Panc1 (cell line): ENCODE data around the gene SRSF1. TPM values are rescaled to one million over a fixed set of nuclear protein-coding genes. Genes with fewer than 3 reads are reported as not detected.

Experiments used
- ATAC-seq: fragments of 200-7000 bp; cut with Tn5 transposase; 2 replicates; pipeline ENCODE4 v1.9.1; 2020; ENCODE audit warnings: mild to moderate bottlenecking, moderate library complexity
- BruUV-seq: library from RNA; stranded (reverse); fragments of 400-500 nt; replicated peaks from 2 replicates; lab custom pipeline; 2021; lab: Mats Ljungman, UMichigan
- CTCF ChIA-PET: fragments of 300-600 bp; sonication (Branson Sonifier 250); formaldehyde crosslinking; loops from one replicate; lab custom pipeline; 2022; ENCODE audit warnings: antibody characterized with exemption; lab: Charles Lee
- POLR2A ChIA-PET: fragments of 300-600 bp; sonication (Branson Sonifier 250); formaldehyde crosslinking; loops from one replicate; lab custom pipeline; 2022; ENCODE audit warnings: antibody characterized with exemption; lab: Charles Lee
- DNase-seq: peaks from one replicate; pipeline ENCODE4 v3.0.0-alpha.2; 2010; ENCODE audit warnings: low read depth, low spot score
- H3K27ac ChIP-seq: 2 replicates; pipeline ENCODE4 v1.5.1; 2011; ENCODE audit warnings: mild to moderate bottlenecking, low read length, inconsistent platforms
- H3K27me3 ChIP-seq: fragments of 200-500 bp; sonication (Bioruptor generic); 2 replicates; pipeline ENCODE4 v1.6.0; 2014; ENCODE audit warnings: low read length, inconsistent platforms; ENCODE audit not compliant: control insufficient read depth, insufficient read depth
- H3K36me3 ChIP-seq: fragments of 200-500 bp; sonication (Bioruptor generic); 2 replicates; pipeline ENCODE4 v1.5.1; 2014; ENCODE audit warnings: inconsistent platforms, mild to moderate bottlenecking, low read length, moderate library complexity; ENCODE audit not compliant: control insufficient read depth, insufficient read depth
- H3K4me1 ChIP-seq: 2 replicates; pipeline ENCODE4 v1.5.1; 2011; ENCODE audit warnings: inconsistent platforms, mild to moderate bottlenecking, low read length, moderate library complexity; ENCODE audit not compliant: control insufficient read depth, insufficient read depth
- H3K4me3 ChIP-seq, 2 experiments: 2 replicates each; pipeline ENCODE4 v1.5.1; 2011 to 2012; ENCODE audit warnings: low read depth in 2 of 2, low read length in 2 of 2, mild to moderate bottlenecking in 2 of 2, inconsistent platforms in 1 of 2, moderate library complexity in 1 of 2
- H3K9me3 ChIP-seq: fragments of 200-500 bp; sonication (Bioruptor generic); 2 replicates; pipeline ENCODE4 v1.5.1; 2014; ENCODE audit warnings: low read depth, mild to moderate bottlenecking, inconsistent platforms, low read length, moderate library complexity; ENCODE audit not compliant: control insufficient read depth, insufficient read depth
- POLR2AphosphoS5 ChIP-seq: IDR thresholded peaks from 2 replicates; pipeline ENCODE4 v1.6.1; 2012; ENCODE audit warnings: mild to moderate bottlenecking, low read depth, low read length, moderate library complexity
- SIN3A ChIP-seq: IDR thresholded peaks from 2 replicates; pipeline ENCODE4 v1.6.1; 2012; ENCODE audit warnings: low read depth, mild to moderate bottlenecking, low read length, moderate library complexity, borderline replicate concordance; ENCODE audit not compliant: insufficient read depth
- TCF7L2 ChIP-seq: IDR thresholded peaks from 2 replicates; pipeline ENCODE4 v1.6.1; 2011; ENCODE audit warnings: mild to moderate bottlenecking, low read depth, low read length, inconsistent platforms
- in situ Hi-C: cut with HindIII; loops from 2 replicates; pipeline ENCODE4 v1.10.0; 2016; ENCODE audit warnings: low sequenced_read_pairs, low pct_unique_long_range_greater_than_20kb
- intact Hi-C: fragments of 100-400 bp; cut with micrococcal nuclease; formaldehyde crosslinking; loops from one replicate; pipeline ENCODE4 v1.10.0; 2022; ENCODE audit not compliant: unreplicated experiment
- total RNA-seq: library from RNA; stranded (reverse); gene quantifications from one replicate; pipeline ENCODE4 v1.2.1, GENCODE V29; 2021; ENCODE audit not compliant: unreplicated experiment
- TF ChIP-seq, protein P1 (sequence below), 2 experiments: IDR thresholded peaks; 2 replicates each; pipeline ENCODE4 v1.6.1; 2011 to 2012; ENCODE audit warnings: low read depth in 2 of 2, control low read depth in 1 of 2, low read length in 1 of 2, mild to moderate bottlenecking in 1 of 2, moderate library complexity in 1 of 2; ENCODE audit not compliant: insufficient read depth in 1 of 2
- TF ChIP-seq, protein P2 (sequence below): fragments of 450-650 bp; IDR thresholded peaks from 2 replicates; pipeline ENCODE4 v1.5.1; 2017; ENCODE audit warnings: mild to moderate bottlenecking

Gene SRSF1
- total RNA-seq, 1 experiment from 2014 or later = 362 TPM

DNA sequence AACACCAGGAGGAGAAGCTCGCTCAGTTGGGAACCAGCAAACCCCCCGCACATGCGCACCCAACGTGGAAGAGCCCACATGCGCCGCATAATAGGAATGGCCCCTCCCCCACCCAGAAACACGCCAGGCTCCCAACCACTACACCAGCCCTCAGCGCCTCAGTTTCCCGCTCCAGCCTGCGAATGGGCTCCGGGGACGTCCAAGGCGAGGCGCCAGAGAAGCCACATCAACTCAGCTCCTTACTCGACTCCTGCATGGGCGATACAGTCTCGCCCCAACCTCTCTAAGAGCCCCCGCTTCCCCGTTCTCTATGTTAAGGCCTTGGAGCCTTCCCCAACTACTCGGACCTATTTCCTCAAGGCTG lies 504 bp downstream of the SRSF1 start:
- POLR2A ChIA-PET = interaction anchor here (0.5 to 1.1 kb wide), 7 partner anchors 54 to 893 kb away, joined by 3 to 17 read pairs (median 8); no protein-coding TSS in a partner anchor
- in situ Hi-C loops = no loop called here
- Histone ChIP-seq H3K27ac (peak overlapping the region; percentile 100), H3K27me3 (no peaks in the 10 kb centered on the region), H3K36me3 (peaks cover 46% of the 10 kb centered on the region), H3K9me3 (no peaks in the 10 kb centered on the region), H3K4me1 (peaks cover 38% of the 10 kb centered on the region), H3K4me3 (peak overlapping the region; percentile 83 to 94)
- intact Hi-C loops = loop anchor here (5.0 kb wide), 2 partner anchors 76 to 106 kb away; partner anchors contain the start of gene DYNLL2
- BruUV-seq = TSS peak; percentile 74
- ATAC-seq (peak; percentile 73), DNase-seq (no peak)
- CTCF ChIA-PET = no interaction called here
- TF ChIP-seq, protein P1, sequence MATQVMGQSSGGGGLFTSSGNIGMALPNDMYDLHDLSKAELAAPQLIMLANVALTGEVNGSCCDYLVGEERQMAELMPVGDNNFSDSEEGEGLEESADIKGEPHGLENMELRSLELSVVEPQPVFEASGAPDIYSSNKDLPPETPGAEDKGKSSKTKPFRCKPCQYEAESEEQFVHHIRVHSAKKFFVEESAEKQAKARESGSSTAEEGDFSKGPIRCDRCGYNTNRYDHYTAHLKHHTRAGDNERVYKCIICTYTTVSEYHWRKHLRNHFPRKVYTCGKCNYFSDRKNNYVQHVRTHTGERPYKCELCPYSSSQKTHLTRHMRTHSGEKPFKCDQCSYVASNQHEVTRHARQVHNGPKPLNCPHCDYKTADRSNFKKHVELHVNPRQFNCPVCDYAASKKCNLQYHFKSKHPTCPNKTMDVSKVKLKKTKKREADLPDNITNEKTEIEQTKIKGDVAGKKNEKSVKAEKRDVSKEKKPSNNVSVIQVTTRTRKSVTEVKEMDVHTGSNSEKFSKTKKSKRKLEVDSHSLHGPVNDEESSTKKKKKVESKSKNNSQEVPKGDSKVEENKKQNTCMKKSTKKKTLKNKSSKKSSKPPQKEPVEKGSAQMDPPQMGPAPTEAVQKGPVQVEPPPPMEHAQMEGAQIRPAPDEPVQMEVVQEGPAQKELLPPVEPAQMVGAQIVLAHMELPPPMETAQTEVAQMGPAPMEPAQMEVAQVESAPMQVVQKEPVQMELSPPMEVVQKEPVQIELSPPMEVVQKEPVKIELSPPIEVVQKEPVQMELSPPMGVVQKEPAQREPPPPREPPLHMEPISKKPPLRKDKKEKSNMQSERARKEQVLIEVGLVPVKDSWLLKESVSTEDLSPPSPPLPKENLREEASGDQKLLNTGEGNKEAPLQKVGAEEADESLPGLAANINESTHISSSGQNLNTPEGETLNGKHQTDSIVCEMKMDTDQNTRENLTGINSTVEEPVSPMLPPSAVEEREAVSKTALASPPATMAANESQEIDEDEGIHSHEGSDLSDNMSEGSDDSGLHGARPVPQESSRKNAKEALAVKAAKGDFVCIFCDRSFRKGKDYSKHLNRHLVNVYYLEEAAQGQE (IDR thresholded peaks at IDR 0.05; ENCODE audit: insufficient read depth in 1 of 2, low read depth in 2 of 2, low read length in 1 of 2) = no peak
- TF ChIP-seq SIN3A (no peak; the same call in 1 of the 2 replicates), POLR2AphosphoS5 (no peak), TCF7L2 (no peak)
- TF ChIP-seq, protein P2, sequence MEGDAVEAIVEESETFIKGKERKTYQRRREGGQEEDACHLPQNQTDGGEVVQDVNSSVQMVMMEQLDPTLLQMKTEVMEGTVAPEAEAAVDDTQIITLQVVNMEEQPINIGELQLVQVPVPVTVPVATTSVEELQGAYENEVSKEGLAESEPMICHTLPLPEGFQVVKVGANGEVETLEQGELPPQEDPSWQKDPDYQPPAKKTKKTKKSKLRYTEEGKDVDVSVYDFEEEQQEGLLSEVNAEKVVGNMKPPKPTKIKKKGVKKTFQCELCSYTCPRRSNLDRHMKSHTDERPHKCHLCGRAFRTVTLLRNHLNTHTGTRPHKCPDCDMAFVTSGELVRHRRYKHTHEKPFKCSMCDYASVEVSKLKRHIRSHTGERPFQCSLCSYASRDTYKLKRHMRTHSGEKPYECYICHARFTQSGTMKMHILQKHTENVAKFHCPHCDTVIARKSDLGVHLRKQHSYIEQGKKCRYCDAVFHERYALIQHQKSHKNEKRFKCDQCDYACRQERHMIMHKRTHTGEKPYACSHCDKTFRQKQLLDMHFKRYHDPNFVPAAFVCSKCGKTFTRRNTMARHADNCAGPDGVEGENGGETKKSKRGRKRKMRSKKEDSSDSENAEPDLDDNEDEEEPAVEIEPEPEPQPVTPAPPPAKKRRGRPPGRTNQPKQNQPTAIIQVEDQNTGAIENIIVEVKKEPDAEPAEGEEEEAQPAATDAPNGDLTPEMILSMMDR = no peak

DNA sequence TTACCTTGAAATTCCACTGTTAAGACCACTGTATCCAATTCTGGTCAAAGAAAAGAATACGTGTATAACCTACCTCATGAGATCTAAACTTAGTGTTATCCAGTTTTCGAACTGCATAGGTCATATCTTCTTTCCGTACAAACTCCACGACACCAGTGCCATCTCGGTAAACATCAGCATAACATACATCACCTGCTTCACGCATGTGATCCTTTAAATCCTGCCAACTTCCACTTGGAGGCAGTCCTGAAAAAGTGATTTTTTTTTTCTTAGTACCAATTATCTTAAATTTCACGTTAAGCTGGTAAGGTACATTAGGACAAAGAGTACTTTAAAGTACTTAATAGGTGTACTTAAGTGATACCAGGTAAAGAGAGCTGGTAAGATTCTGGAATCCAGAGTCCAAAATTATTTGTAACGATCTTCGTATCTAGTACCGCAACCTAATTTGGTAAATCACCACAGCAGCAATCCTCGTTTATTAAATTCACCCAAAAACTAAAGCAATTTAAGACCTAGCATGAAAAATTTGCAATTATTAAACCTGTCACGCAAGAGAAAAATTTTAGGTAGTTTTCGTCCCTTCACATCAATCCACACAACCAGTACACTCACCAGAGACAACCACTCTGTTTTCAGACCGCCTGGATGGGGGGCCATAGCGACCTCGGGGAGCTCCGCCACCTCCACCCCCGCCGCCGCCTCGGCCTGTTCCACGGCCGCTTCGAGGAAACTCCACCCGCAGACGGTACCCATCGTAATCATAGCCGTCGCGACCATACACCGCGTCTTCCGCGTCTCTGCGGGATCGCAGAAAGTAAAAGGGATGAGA lies 1.1 kb downstream of the SRSF1 start:
- intact Hi-C loops = loop anchor here (5.0 kb wide), 2 partner anchors 76 to 106 kb away; partner anchors contain the start of gene DYNLL2
- Histone ChIP-seq H3K27me3 (no peaks in the 10 kb centered on the region), H3K27ac (peak overlapping the region; percentile 100), H3K9me3 (no peaks in the 10 kb centered on the region), H3K36me3 (peaks cover 52% of the 10 kb centered on the region), H3K4me1 (peaks cover 44% of the 10 kb centered on the region), H3K4me3 (peak overlapping the region; percentile 83 to 94)
- in situ Hi-C loops = no loop called here
- ATAC-seq = peak; percentile 3
- TF ChIP-seq POLR2AphosphoS5 = 0 out of 2 replicates have a peak, but pooled peaks have one; percentile 28
- no peak for TF ChIP-seq TCF7L2
- DNase-seq = no peak
- CTCF ChIA-PET = no interaction called here
- POLR2A ChIA-PET = interaction anchor here (0.5 to 1.0 kb wide), 7 partner anchors 56 to 893 kb away, joined by 3 to 17 read pairs (median 8); no protein-coding TSS in a partner anchor
- no TSS peak for BruUV-seq
